Erythroblast (primary cell): ENCODE measurements around the gene ITGA2.

Experiments
- DNase-seq, 2 experiments: peaks; one replicate each; lab custom pipeline; 2025; lab: John Stamatoyannopoulos, UW
- GATA1 ChIP-seq: IDR thresholded peaks from 2 replicates; pipeline ENCODE4 v1.6.1; 2011; ENCODE audit warnings: low read depth, mild to moderate bottlenecking, control low read depth, low read length, moderate library complexity
- POLR2A ChIP-seq: IDR thresholded peaks from 2 replicates; pipeline ENCODE4 v1.6.1; 2011; ENCODE audit warnings: mild to moderate bottlenecking, low read length

ITGA2 gene

DNA sequence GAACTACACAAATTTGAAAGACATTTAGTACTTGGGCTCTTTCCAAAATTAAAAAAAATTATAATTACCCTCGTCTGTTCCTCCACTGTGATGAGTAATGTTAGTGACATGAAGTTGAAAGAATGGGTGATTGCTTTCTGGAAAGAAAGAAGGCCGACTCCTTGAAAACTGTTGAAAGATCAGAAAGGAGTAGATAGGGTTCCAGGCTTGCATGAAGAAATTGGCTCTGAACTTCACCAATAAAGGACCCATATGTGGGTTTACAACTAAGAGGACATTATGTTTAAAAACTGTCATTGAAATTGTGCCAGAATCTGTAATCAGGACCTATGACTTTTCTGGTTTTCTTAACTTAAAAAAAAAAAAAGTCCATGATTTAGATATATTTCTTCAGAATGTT, 141.1 kb downstream of the ITGA2 start:
- DNase-seq = no peak
- no peak for TF ChIP-seq POLR2A
- no peak for TF ChIP-seq GATA1

DNA sequence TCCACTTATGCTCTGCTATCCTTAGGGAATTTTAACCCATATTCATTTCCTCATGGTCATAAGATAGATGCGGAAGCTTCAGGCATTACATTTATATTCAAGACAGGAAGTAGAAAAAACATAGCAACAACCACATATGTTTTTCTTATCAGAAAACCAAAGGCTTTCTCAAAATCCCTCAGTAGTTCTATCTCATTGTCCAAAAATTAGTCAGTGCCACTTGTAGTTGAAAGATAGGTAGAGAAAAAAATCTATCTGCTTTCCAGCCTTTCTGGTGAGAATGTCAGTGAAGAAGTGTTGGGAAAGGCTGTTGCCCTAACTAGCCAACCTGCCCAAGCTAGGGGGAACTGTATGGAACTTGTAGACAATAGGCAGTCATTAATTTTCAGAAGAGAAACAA, 143.9 kb downstream of the ITGA2 start:
- DNase-seq = no peak
- no peak for TF ChIP-seq POLR2A
- TF ChIP-seq GATA1 = no peak
